ENCODE data around the gene STK4.

Gene STK4

DNA sequence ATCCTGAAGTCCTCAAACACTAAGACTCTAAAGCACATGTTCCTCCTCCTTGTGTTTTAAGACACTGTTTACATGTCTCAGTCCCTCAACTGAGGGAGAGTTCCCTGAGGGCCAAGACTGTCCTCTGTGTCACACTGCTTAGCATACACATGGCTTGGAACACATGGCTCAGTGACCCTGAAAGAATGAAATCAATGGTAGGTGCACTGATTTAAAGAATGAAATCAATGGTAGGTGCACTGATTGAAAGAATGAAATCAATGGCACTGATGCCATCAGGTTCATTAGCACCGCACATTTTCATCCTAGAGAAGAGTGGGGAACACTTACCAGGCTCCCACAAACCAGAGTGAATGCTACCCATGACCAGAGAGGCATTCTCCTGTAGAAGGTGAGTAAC lies 15.9 kb upstream of the STK4 start:
- no peak overlapping the region for H3K27ac ChIP-seq
- H3K27me3 ChIP-seq, result no peaks in the 10 kb centered on the region
- TF ChIP-seq, protein P1, sequence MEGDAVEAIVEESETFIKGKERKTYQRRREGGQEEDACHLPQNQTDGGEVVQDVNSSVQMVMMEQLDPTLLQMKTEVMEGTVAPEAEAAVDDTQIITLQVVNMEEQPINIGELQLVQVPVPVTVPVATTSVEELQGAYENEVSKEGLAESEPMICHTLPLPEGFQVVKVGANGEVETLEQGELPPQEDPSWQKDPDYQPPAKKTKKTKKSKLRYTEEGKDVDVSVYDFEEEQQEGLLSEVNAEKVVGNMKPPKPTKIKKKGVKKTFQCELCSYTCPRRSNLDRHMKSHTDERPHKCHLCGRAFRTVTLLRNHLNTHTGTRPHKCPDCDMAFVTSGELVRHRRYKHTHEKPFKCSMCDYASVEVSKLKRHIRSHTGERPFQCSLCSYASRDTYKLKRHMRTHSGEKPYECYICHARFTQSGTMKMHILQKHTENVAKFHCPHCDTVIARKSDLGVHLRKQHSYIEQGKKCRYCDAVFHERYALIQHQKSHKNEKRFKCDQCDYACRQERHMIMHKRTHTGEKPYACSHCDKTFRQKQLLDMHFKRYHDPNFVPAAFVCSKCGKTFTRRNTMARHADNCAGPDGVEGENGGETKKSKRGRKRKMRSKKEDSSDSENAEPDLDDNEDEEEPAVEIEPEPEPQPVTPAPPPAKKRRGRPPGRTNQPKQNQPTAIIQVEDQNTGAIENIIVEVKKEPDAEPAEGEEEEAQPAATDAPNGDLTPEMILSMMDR (IDR thresholded peaks at IDR 0.05), result no peak
- peaks cover 42% of the 10 kb centered on the region for H3K36me3 ChIP-seq
- no peaks in the 10 kb centered on the region for H3K9me3 ChIP-seq
- H3K4me1 ChIP-seq (ENCODE audit: control insufficient read depth in 1 of 2, insufficient read depth in 1 of 2, low read depth in 1 of 2, low read length in 1 of 2), result peaks cover 18 to 21% of the 10 kb centered on the region in 2 experiments
- H3K4me3 ChIP-seq (ENCODE audit: low read depth in 1 of 2, low read length in 1 of 2), result no peak overlapping the region

DNA sequence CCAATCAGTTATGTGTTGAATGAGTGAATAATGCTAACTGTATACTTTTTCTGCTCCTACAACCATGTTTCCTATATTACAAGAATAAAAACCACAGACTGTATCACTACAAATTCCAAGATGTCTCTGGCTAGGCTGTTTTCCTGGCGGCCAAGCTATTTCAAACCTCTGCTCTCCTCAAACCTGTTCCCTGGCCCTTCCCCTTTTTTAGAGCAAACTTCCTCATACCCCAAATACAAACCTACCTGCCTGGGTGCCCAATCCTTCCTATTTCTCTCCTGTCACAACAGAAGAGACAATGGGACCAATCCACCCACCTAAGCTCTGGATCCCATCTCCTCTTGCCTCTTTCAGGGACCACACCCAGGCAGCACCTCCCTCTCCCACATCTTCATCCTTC lies 13.6 kb upstream of the STK4 start:
- Histone ChIP-seq H3K27ac (peak overlapping the region; percentile 65), H3K27me3 (no peaks in the 10 kb centered on the region), H3K4me1 (ENCODE audit: control insufficient read depth in 1 of 2, insufficient read depth in 1 of 2, low read depth in 1 of 2, low read length in 1 of 2) (peaks cover 11% of the 10 kb centered on the region in 2 experiments), H3K36me3 (peaks cover 46% of the 10 kb centered on the region), H3K4me3 (ENCODE audit: low read depth in 1 of 2, low read length in 1 of 2) (no peak overlapping the region), H3K9me3 (no peaks in the 10 kb centered on the region)
- TF ChIP-seq, protein P1 (IDR thresholded peaks at IDR 0.05), result no peak

DNA sequence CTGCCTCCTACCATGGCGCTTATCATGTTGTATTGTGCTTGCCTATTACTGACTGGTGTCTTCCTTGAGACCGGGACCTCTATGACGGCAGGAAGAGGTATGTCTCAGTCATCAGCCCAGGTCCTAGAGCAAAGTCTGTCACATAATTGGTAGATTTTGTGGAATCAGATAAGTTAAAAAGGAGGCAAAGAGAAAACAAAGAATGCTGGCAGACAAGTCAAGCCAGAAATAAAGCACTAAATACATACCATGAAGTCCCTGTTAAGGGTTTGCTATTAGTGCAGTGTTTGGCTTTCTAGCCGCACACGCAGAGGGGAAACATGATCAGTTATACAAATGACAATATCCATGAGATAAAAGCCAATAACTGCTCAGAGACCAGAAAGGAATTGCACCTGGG lies 12.1 kb upstream of the STK4 start:
- peaks cover 46% of the 10 kb centered on the region for H3K36me3 ChIP-seq
- TF ChIP-seq, protein P1 (IDR thresholded peaks at IDR 0.05), result no peak

DNA sequence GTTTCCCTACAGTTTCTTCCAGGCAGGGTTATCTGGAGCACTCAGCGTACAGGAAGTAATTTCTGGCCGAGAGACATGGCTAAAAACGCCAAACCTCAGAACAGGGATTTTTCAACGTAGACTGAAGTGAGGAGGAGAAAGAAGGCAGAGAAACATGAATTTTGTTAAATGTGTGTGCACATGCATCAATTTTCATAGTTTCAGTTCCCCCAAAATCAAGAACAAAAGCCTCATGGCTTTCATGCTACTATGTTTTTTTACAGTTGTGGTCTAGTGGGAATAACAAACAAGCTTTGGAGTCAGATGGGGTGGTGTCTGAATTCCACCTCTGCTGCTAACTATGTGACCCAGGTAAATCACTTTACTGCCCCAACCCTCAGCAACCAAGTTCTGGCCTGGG lies 11.0 kb upstream of the STK4 start:
- H3K27ac ChIP-seq, result no peak overlapping the region
- peaks cover 42% of the 10 kb centered on the region for H3K36me3 ChIP-seq
- no peak overlapping the region for H3K4me3 ChIP-seq (ENCODE audit: low read depth in 1 of 2, low read length in 1 of 2)
- TF ChIP-seq, protein P1 (IDR thresholded peaks at IDR 0.05), result no peak
- no peaks in the 10 kb centered on the region for H3K27me3 ChIP-seq
- H3K4me1 ChIP-seq (ENCODE audit: control insufficient read depth in 1 of 2, insufficient read depth in 1 of 2, low read depth in 1 of 2, low read length in 1 of 2), result peaks cover 23 to 25% of the 10 kb centered on the region in 2 experiments
- H3K9me3 ChIP-seq, result no peaks in the 10 kb centered on the region

More for the DNA sequence above, 12.1 kb upstream of the STK4 start:
- H3K4me1 ChIP-seq (ENCODE audit: control insufficient read depth in 1 of 2, insufficient read depth in 1 of 2, low read depth in 1 of 2, low read length in 1 of 2), result peaks cover 14 to 16% of the 10 kb centered on the region in 2 experiments
- H3K4me3 ChIP-seq (ENCODE audit: low read depth in 1 of 2, low read length in 1 of 2), result no peak overlapping the region
- no peaks in the 10 kb centered on the region for H3K9me3 ChIP-seq
- no peak overlapping the region for H3K27ac ChIP-seq
- H3K27me3 ChIP-seq, result no peaks in the 10 kb centered on the region

DNA sequence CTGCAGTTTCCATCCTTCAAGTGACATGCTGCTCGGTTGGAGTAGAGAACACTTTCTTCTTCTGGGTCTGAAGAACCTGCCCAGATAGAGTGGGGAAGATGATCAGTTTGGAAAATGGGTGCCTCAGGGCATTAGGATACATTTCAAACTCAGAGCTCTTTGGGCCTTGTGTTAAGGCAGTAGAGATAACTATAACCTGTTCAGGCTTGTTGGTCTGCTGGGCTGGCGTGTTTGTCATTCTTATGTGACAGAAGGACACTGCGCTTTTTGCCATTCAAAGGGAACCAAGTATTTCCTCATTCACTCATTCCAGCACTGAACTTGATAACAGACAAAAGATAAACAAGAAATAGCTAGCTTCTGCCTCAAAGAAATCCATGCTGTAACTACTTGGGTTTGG lies 9.9 kb upstream of the STK4 start:
- Histone ChIP-seq H3K27ac (no peak overlapping the region), H3K9me3 (no peaks in the 10 kb centered on the region), H3K36me3 (peaks cover 31% of the 10 kb centered on the region), H3K4me1 (ENCODE audit: control insufficient read depth in 1 of 2, insufficient read depth in 1 of 2, low read depth in 1 of 2, low read length in 1 of 2) (peaks cover 28 to 32% of the 10 kb centered on the region in 2 experiments), H3K27me3 (no peaks in the 10 kb centered on the region), H3K4me3 (ENCODE audit: low read depth in 1 of 2, low read length in 1 of 2) (no peak overlapping the region)
- TF ChIP-seq, protein P1 (IDR thresholded peaks at IDR 0.05), result no peak

DNA sequence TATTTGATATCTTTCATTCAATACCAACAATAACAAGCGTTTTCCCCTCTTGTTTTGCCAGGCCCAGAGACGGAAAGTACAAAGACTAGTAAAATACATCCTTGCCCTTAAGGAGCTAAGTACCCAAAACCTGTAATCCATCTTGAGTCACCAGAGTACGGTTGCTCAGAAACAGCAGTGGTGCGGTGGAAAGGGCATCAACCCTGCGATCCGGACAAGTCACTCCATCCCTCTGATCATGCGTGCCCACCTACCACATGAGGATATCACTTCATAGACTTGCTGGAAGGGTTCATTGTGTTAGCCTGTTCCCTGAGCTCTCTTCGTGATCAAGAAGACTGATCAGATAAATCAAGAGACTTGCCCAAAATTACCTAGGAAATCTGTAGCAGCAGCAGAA lies 8.0 kb upstream of the STK4 start:
- Histone ChIP-seq H3K4me1 (ENCODE audit: control insufficient read depth in 1 of 2, insufficient read depth in 1 of 2, low read depth in 1 of 2, low read length in 1 of 2) (peaks cover 22 to 28% of the 10 kb centered on the region in 2 experiments), H3K27ac (no peak overlapping the region), H3K27me3 (no peaks in the 10 kb centered on the region), H3K4me3 (ENCODE audit: low read depth in 1 of 2, low read length in 1 of 2) (no peak overlapping the region), H3K36me3 (peaks cover 26% of the 10 kb centered on the region), H3K9me3 (no peaks in the 10 kb centered on the region)
- TF ChIP-seq, protein P1 (IDR thresholded peaks at IDR 0.05), result no peak

Measured in neutrophil (primary cell).